Mononuclear cell (primary cell): ENCODE measurements around the gene OR6B3. TPM values are rescaled to one million over a fixed set of nuclear protein-coding genes. Genes with fewer than 3 reads are reported as not detected.
"Not testable (repeated sequence)": the region's sequence is repeated elsewhere in the genome, so short reads cannot be mapped to it uniquely, and the experiment has no call there.

ENCODE experiments used
- H3K27me3 ChIP-seq: 2 replicates; pipeline ENCODE4 v1.6.0; 2011; ENCODE audit warnings: low read length, control low read depth; ENCODE audit not compliant: insufficient read depth
- H3K4me1 ChIP-seq: 2 replicates; pipeline ENCODE4 v1.5.1; 2011; ENCODE audit warnings: mild to moderate bottlenecking, low read length, control low read depth; ENCODE audit not compliant: insufficient read depth
- H3K4me3 ChIP-seq: 2 replicates; pipeline ENCODE4 v1.5.1; 2011; ENCODE audit warnings: mild to moderate bottlenecking, low read length, moderate library complexity
- H3K9me3 ChIP-seq: 2 replicates; pipeline ENCODE4 v1.5.1; 2011; ENCODE audit warnings: low read depth, mild to moderate bottlenecking, control low read depth, low read length
- total RNA-seq: library from RNA; depleted of rRNA; stranded (reverse); fragments of >200 nt; gene quantifications from one replicate; pipeline ENCODE4 v1.2.3, GENCODE V29; 2012

Gene OR6B3
- total RNA-seq, 1 donor: not detected

DNA sequence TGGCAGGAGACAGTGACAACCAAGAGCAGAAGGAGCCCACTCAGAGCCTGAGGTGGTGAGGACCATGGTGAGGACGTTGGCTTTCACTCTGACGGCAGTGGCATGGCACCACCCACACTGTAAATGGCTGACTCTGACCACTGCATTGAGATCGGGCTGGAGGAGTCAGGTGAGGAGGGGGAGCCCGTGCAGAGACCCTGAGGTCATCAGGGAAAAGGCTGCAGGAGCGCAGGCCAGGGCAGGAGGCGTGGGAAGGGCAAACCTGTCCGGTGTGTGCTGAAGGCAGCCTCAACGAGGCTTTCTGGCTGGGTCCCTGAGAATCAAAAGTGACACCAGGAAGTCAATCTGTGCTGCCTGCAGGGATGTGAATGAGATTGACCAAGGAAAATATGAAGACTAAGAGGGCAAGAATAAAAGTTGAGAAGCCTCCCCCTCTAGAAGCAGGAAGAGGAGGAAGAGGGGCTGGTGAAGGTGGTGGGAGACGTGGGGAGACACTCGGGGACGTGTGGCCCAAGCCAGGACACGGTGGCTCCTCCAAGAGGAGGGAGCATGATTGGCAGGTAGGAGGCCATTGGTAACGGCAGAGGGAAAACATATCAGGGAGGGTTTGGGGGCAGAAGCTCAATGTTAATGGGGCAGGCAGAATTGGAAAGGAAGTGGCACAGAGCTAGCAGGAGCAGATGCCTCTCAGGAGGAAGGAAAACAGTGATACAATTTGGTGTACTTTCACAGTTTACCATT, 2.0 kb upstream of the OR6B3 start:
- H3K4me1 ChIP-seq: no peaks in the 10 kb centered on the region
- no peaks in the 10 kb centered on the region for H3K9me3 ChIP-seq
- no peaks in the 10 kb centered on the region for H3K27me3 ChIP-seq
- H3K4me3 ChIP-seq: no peak overlapping the region

DNA sequence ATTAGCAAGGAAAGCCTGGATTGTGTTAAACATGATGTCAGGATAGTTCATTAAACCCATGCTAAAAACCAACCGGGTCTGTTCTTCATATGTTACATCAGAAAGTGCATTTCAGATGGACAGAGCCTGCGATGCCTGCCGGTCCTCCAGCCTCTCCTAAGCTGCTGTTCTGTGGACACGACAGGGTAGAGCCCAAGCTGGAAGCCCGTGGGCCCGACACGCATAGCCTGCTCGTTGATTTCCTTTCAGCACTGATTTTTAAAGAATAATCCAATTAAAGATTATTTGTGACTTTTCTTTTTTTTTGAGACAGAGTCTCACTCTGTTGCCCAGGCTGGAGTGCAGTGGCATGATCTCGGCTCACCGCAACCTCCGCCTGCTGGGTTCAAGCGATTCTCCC, 797 bp downstream of the OR6B3 start:
- peaks cover 2% of the 10 kb centered on the region for H3K27me3 ChIP-seq
- no peaks in the 10 kb centered on the region for H3K4me1 ChIP-seq

GRCh38 chr2:240051697-240052096, 1.6 kb downstream of the OR6B3 start:
- peaks cover 2% of the 10 kb centered on the region for H3K27me3 ChIP-seq
- H3K4me1 ChIP-seq: no peaks in the 10 kb centered on the region
- H3K4me3 ChIP-seq: no peak overlapping the region
- no peaks in the 10 kb centered on the region for H3K9me3 ChIP-seq

More for the DNA sequence above, 797 bp downstream of the OR6B3 start:
- H3K9me3 ChIP-seq: no peaks in the 10 kb centered on the region
- H3K4me3 ChIP-seq: no peak overlapping the region

GRCh38 chr2:240050278-240050677, 3.0 kb downstream of the OR6B3 start:
- no peaks in the 10 kb centered on the region for H3K4me1 ChIP-seq
- H3K4me3 ChIP-seq: no peak overlapping the region
- H3K27me3 ChIP-seq: peaks cover 2% of the 10 kb centered on the region
- H3K9me3 ChIP-seq: no peaks in the 10 kb centered on the region

DNA sequence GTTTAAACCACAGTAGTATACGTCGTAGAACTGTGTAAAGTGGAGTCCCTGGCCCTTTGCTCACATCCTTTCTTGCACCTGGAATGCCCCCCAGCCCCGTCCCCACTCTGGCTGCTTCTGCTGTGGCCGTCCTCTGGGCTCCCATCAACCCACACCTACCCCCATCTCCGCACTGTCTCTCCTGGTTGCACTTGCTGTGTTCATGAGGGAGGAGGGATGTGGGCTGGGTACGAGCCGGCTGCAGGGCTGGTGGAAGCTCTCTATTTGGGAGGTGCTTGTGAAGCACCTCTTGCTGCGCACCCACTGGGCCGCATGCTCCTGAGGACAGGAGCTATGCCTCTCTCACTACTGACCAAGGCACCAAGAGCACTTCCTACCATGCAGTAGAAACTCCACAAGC, 5.1 kb downstream of the OR6B3 start:
- H3K9me3 ChIP-seq: no peaks in the 10 kb centered on the region
- H3K27me3 ChIP-seq: peaks cover 2% of the 10 kb centered on the region
- H3K4me1 ChIP-seq: no peaks in the 10 kb centered on the region
- no peak overlapping the region for H3K4me3 ChIP-seq

DNA sequence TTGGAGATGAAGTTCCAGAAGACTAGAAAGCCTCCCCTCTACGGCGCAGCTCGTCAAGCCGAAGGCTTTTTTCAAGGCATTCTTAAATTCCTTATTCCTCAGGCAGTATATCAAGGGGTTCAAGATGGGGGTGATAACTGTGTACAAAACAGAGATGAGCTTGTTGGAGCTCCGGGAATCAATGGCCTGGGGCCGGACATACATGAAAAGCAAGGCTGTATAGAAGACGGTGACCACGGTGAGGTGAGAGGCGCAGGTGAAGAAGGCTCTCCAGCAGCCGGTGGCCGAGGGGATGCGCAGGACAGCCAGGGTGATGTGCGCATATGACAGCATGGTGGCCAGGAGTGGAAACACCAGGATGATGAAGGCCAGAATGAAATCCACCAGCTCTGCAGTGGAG, 8.2 kb downstream of the OR6B3 start:
- Histone ChIP-seq H3K4me3 (no peak overlapping the region), H3K9me3 (no peaks in the 10 kb centered on the region), H3K4me1 (no peaks in the 10 kb centered on the region), H3K27me3 (peaks cover 2% of the 10 kb centered on the region)

DNA sequence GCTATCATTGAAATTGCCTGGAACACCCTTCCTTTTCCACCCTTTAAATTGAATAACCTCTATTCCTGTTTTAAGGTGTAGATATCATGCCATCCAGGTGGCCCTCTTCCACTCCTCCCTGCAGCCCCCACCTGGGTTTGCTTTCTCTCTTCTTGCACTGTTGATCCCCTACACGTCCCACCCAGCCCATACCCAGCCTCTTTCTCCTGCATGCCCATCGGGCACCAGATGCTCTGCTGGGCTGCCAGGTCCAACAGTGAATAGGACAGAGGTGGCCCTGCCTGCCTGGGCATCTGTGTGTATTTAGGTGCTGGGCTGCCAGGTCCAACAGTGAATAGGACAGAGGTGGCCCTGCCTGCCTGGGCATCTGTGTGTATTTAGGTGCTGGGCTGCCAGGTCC, 9.2 kb downstream of the OR6B3 start:
- not testable (repeated sequence) for H3K27me3 ChIP-seq, H3K4me3 ChIP-seq, H3K4me1 ChIP-seq, H3K9me3 ChIP-seq

GRCh38 chr2:240043279-240043989, 9.9 kb downstream of the OR6B3 start:
- no peaks in the 10 kb centered on the region for H3K4me1 ChIP-seq
- H3K9me3 ChIP-seq: no peaks in the 10 kb centered on the region
- H3K4me3 ChIP-seq: no peak overlapping the region
- peaks cover 14% of the 10 kb centered on the region for H3K27me3 ChIP-seq

GRCh38 chr2:240042740-240043139, 10.6 kb downstream of the OR6B3 start:
- Histone ChIP-seq H3K9me3 (no peaks in the 10 kb centered on the region), H3K4me1 (no peaks in the 10 kb centered on the region), H3K27me3 (peaks cover 17% of the 10 kb centered on the region), H3K4me3 (no peak overlapping the region)

GRCh38 chr2:240041363-240041762, 12.0 kb downstream of the OR6B3 start:
- H3K27me3 ChIP-seq: peaks cover 26% of the 10 kb centered on the region
- no peak overlapping the region for H3K4me3 ChIP-seq
- H3K4me1 ChIP-seq: no peaks in the 10 kb centered on the region
- no peaks in the 10 kb centered on the region for H3K9me3 ChIP-seq

GRCh38 chr2:240037358-240037757, 16.0 kb downstream of the OR6B3 start:
- Histone ChIP-seq H3K4me1 (no peaks in the 10 kb centered on the region), H3K9me3 (no peaks in the 10 kb centered on the region), H3K4me3 (no peak overlapping the region), H3K27me3 (peaks cover 30% of the 10 kb centered on the region)

- Histone ChIP-seq H3K4me1 (no peaks in the 10 kb centered on the region), H3K9me3 (no peaks in the 10 kb centered on the region), H3K27me3 (peaks cover 15% of the 10 kb centered on the region), H3K4me3 (no peak overlapping the region)
Measured at GRCh38 chr2:240033330-240033678, 20.0 kb downstream of the OR6B3 start.

DNA sequence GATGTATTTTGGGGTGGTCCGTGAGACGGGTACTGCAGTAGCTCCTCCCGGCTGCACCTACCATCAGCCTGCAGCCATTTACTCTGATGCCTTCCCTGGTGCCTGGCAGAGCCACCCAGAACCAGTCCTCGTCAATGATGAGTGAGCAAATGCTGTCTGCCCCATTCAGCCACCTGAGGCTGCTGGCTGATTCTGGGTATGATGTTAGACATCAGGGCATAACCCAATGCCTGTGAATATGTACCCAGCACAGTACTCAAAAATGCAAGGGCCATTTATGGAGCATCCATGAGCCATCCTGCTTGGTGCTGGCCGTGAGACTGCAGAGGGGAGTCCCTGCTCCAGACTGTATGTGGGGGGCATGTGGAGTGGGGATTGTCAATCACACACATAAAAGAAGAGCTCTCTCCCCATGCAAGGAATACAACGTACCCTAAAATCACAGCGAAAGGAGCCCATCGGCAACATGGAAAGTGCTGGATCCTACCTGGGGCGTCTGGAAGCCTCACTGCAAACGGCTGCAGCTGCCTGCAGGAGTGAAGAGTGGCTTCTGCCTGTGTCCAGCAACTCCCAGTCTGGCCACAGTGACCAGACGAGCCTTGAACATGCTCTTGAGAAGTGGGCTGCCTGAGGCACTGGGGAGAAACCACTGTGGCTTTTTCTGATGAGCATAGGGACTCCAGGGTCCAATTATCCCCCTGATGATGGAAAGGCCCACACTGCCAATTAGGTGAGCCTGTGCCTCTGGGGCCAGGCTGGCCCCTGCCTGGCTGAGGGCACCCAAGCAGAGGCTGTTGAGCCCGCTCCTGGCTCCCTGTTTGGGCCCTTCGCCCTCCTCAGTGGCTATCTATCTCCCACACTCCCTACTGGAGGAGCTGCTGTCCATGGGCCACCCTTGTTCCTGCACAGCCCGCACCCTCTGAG, 20.7 kb downstream of the OR6B3 start:
- peaks cover 14% of the 10 kb centered on the region for H3K27me3 ChIP-seq
- no peaks in the 10 kb centered on the region for H3K4me1 ChIP-seq
- no peaks in the 10 kb centered on the region for H3K9me3 ChIP-seq
- no peak overlapping the region for H3K4me3 ChIP-seq

DNA sequence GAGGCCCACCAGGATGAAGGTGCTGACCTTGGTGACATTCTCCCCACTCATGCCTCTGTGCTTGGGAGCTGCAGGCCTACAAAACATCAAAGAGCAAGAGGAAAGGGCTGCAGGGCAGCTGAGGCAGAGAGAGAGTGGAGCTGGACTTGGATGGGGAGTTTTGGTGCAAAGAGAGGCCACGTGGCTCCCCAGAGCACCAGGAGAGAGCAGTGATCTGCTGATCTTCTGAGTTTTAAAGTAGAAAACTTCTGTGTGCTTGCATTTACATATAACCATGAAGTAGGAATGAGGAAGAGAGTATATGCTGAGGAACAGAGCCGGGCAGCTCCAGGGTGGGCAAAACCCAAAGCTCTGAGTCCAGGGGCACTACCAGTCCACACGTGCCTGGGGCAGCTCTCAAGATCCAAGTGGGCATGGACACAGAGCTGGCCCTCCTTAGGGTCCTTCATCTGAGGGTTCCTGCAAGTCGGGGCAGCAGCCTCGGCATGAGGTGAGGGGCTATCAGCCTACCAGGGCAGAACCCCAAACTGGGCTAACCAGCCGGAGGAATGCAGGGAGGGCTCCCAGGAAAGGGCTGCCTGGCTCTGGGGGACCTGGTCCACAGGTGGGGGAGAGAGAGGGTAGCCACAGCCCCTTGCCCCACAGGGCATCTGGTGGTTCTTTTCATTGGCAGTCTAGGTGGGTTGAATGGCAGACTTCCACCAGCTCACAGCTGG, 22.8 kb downstream of the OR6B3 start, which contains the start of gene OR6B2:
Gene OR6B2, minus strand, starts transcription at position 51 of the 716 bp plus-strand sequence. Its CDS starts 0 bp downstream, at position 51.
- no peaks in the 10 kb centered on the region for H3K9me3 ChIP-seq
- no peak within 1 kb of the TSS for H3K4me3 ChIP-seq
- no peaks in the 10 kb centered on the region for H3K4me1 ChIP-seq
- H3K27me3 ChIP-seq: peaks cover 6% of the 10 kb centered on the region
